CD4-positive, alpha-beta T cell treated with Interleukin-21 for 1 hour (primary cell): ENCODE data around the gene RSL1D1.
"Not testable (repeated sequence)": the region's sequence is repeated elsewhere in the genome, so short reads cannot be mapped to it uniquely, and the experiment has no call there.

Source experiments
- DNase-seq: peaks from one replicate; pipeline ENCODE4 v3.0.0-alpha.2; 2020

RSL1D1 gene

GRCh38 chr16:11796227-11797165 lies 54.8 kb downstream of the RSL1D1 start:
- DNase-seq, result peak; percentile 53

- no peak for DNase-seq
These were observed 55.5 kb downstream of the RSL1D1 start for GRCh38 chr16:11795887-11796226.

GRCh38 chr16:11794996-11795886 lies 56.1 kb downstream of the RSL1D1 start:
- DNase-seq, result no peak

- no peak for DNase-seq
These were observed 56.9 kb downstream of the RSL1D1 start for GRCh38 chr16:11794447-11794846.

GRCh38 chr16:11793840-11794239 lies 57.5 kb downstream of the RSL1D1 start:
- no peak for DNase-seq

- peak; percentile 28 for DNase-seq
These were observed 58.7 kb downstream of the RSL1D1 start for GRCh38 chr16:11792410-11793241.

GRCh38 chr16:11791144-11791828 lies 60.1 kb downstream of the RSL1D1 start:
- no peak for DNase-seq

GRCh38 chr16:11788914-11789313 lies 62.4 kb downstream of the RSL1D1 start:
- no peak for DNase-seq

GRCh38 chr16:11784980-11785599 lies 66.3 kb downstream of the RSL1D1 start:
- not testable (repeated sequence) for DNase-seq

GRCh38 chr16:11784381-11784780 lies 67.0 kb downstream of the RSL1D1 start:
- not testable (repeated sequence) for DNase-seq

GRCh38 chr16:11784038-11784369 lies 67.3 kb downstream of the RSL1D1 start:
- DNase-seq, result no peak
